HG03558 (cell line): ENCODE data around the gene TFDP1.

Source experiments
- ATAC-seq: cut with Tn5 transposase; IDR thresholded peaks from one replicate; pipeline ENCODE4 v1.9.1; 2021; ENCODE audit warnings: moderate number of reproducible peaks; ENCODE audit not compliant: unreplicated experiment; ENCODE audit errors: extremely low read depth

Gene TFDP1

DNA sequence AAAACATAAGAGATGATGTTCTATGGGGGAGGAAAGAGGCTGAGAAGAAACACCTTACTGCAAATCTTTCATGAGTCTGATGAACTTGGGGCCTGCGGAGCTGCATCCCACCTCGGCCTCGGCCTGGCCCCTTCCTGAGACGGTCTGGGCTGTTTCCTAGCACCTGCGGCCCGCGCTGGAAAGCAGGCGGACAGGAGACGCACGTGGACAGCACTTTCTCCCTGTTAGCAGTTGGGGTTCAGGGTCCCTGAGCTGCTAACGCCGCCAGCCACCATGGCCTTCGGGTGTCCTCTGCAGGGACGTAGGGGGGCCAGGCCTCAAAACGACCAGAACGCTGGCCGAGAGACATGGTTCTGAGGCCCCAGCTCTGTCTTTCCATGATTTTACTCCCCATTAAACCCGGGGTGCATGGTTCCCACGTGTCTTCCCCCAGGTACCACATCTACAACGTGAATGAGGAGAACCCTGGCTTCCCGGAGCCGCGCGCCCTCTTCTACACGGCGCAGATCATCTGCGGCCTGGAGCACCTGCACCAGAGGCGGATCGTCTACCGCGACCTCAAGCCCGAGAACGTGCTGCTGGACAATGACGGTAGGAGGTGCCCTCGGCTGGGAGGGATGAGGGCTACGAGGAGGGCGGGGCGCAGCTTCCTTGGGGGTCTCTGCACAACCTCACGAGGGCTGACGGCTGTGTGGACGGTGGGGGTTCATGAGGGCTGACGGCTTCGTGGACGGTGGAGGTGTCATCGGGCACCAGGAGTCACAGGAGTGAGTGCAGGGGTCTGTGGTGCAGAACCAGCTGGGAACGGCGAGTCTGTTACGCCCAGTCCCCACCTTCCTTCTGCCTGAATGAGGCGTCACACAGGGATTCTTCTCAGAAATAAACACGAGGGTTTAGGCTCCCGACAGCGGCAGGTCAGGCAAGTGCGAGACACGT lies 86.8 kb downstream of the TFDP1 start:
- ATAC-seq, result no peak

DNA sequence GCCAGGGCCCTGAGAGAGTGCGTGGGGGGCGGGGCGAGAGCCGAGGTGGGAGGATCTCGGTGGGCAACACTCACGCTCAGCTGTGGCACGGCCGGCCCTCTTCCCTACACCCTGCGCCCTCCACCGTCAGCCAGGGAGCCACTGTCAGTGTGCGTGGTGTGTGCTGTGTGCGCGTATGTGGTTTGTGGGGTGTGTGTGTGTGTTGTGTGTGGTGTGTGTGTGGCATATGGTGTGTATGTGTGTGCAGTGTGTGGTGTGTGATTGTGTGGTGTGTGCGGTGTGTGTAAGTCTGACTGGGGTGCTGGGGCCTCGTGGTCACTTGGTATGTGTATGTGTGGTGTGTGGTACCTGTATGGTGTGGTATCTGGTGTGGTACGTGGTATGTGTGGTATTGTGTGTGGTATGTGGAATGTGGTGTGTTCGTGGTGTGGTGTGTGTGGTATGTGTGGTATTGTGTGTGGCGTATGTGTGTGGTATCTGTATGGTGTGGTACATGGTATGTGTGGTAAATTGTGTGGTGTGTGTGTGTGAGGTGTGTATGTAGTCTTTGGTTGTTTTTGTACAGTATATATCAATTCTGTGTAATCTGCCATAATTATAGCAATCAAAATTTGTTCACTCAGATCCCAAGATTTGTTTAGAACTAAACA lies 87.6 kb downstream of the TFDP1 start:
- no peak for ATAC-seq
